Keratinocyte (primary cell): ENCODE results near the gene LEMD1. TPM values are rescaled to one million over a fixed set of nuclear protein-coding genes. Genes with fewer than 3 reads are reported as not detected.

Experiments used
- DNase-seq: peaks from one replicate; pipeline ENCODE4 v3.0.0-alpha.2; 2011; ENCODE audit warnings: low read depth, missing footprints, low spot score
- FAIRE-seq: peaks from 2 replicates; lab custom pipeline; 2011; peaks lifted over from hg19 to GRCh38; lab: Jason Lieb, UNC
- H2AFZ ChIP-seq: 2 replicates; pipeline ENCODE4 v1.6.0; 2012; ENCODE audit warnings: low read length, control low read depth, inconsistent platforms; ENCODE audit not compliant: control insufficient read depth
- H3K27ac ChIP-seq: 2 replicates; pipeline ENCODE4 v1.5.1; 2011; ENCODE audit warnings: low read length; ENCODE audit not compliant: control insufficient read depth, insufficient read depth
- H3K27me3 ChIP-seq: 3 replicates; pipeline ENCODE4 v1.6.0; 2011; ENCODE audit warnings: low read length; ENCODE audit not compliant: control insufficient read depth, insufficient read depth; ENCODE audit errors: extremely low read depth
- H3K36me3 ChIP-seq, 2 experiments: 2 replicates in 1 of 2; 3 replicates in 1 of 2; pipeline ENCODE4 v1.5.1; 2011; ENCODE audit warnings: low read length in 2 of 2, mild to moderate bottlenecking in 1 of 2; ENCODE audit not compliant: control insufficient read depth in 2 of 2, insufficient read depth in 2 of 2; ENCODE audit errors: extremely low read depth in 1 of 2
- H3K4me1 ChIP-seq: 3 replicates; pipeline ENCODE4 v1.5.1; 2011; ENCODE audit warnings: low read length; ENCODE audit not compliant: control insufficient read depth, insufficient read depth; ENCODE audit errors: extremely low read depth
- H3K4me2 ChIP-seq: 3 replicates; pipeline ENCODE4 v1.6.0; 2011; ENCODE audit warnings: low read depth, low read length; ENCODE audit not compliant: control insufficient read depth, insufficient read depth; ENCODE audit errors: extremely low read depth
- H3K4me3 ChIP-seq, 3 experiments: fragments of 200-600 bp in 1 of 3; sonication (generic) in 1 of 3; 2 replicates in 2 of 3; 3 replicates in 1 of 3; pipeline ENCODE4 v1.5.1; 2011 to 2016; ENCODE audit warnings: low read length in 3 of 3, mild to moderate bottlenecking in 3 of 3, control low read depth in 2 of 3, inconsistent platforms in 1 of 3, low read depth in 1 of 3, mixed read lengths in 1 of 3, mixed run types in 1 of 3, moderate library complexity in 1 of 3; ENCODE audit not compliant: control insufficient read depth in 2 of 3, insufficient read depth in 2 of 3; ENCODE audit errors: extremely low read depth in 1 of 3
- H3K79me2 ChIP-seq: 2 replicates; pipeline ENCODE4 v1.6.0; 2012; ENCODE audit warnings: low read length; ENCODE audit not compliant: control insufficient read depth, insufficient read depth
- H3K9ac ChIP-seq: 3 replicates; pipeline ENCODE4 v1.6.0; 2011; ENCODE audit warnings: low read length; ENCODE audit not compliant: control insufficient read depth, insufficient read depth; ENCODE audit errors: extremely low read depth
- H3K9me1 ChIP-seq: 3 replicates; pipeline ENCODE4 v1.6.0; 2011; ENCODE audit warnings: low read length; ENCODE audit not compliant: control insufficient read depth, insufficient read depth; ENCODE audit errors: extremely low read depth
- H3K9me3 ChIP-seq: 2 replicates; pipeline ENCODE4 v1.5.1; 2012; ENCODE audit warnings: low read depth, low read length; ENCODE audit not compliant: control insufficient read depth
- H4K20me1 ChIP-seq: 3 replicates; pipeline ENCODE4 v1.6.0; 2011; ENCODE audit warnings: low read length; ENCODE audit not compliant: control insufficient read depth, insufficient read depth; ENCODE audit errors: extremely low read depth
- CTCF ChIP-seq, 3 experiments: IDR thresholded peaks in 1 of 3; conservative IDR thresholded peaks in 1 of 3; optimal IDR thresholded peaks in 1 of 3; 2 replicates in 2 of 3; 3 replicates in 1 of 3; pipeline versions ENCODE3 to v1.5.1; 2011; ENCODE audit warnings: low read length in 3 of 3, mild to moderate bottlenecking in 3 of 3, moderate library complexity in 2 of 3, control low read depth in 1 of 3, inconsistent platforms in 1 of 3; ENCODE audit not compliant: insufficient read depth in 2 of 3; ENCODE audit errors: extremely low read depth in 1 of 3
- EZH2 ChIP-seq: IDR thresholded peaks from one replicate; pipeline ENCODE4 v1.6.1; 2012; ENCODE audit warnings: inconsistent platforms, mild to moderate bottlenecking, low read length, moderate library complexity
- dilution Hi-C: fragments of 300-500 bp; cut with MboI; formaldehyde crosslinking; loops from one replicate; pipeline ENCODE4 v1.7.0; 2020; ENCODE audit warnings: low sequenced_read_pairs; ENCODE audit not compliant: extremely low pct_ligation_motif_present
- polyA plus RNA-seq, 5 experiments: library from polyadenylated mRNA; depleted of rRNA in 3 of 5; stranded (reverse) in 3 of 5; stranded (forward) in 1 of 5; unstranded in 1 of 5; fragments of >200 nt; gene quantifications; 1 replicate in 1 of 5; 2 replicates in 3 of 5; 3 replicates in 1 of 5; pipeline versions ENCODE4 v1.2.1 to v1.2.3, GENCODE V29; 2011 to 2012; ENCODE audit warnings: missing spikeins in 2 of 5, low read depth in 1 of 5, low replicate concordance in 1 of 5

LEMD1 gene
- polyA plus RNA-seq, 1 donor (not counting 4 experiments of a cell fraction or from before 2014, with no cell fraction given) = 1.9 TPM

GRCh38 chr1:205357567-205357966, 64.3 kb downstream of the LEMD1 start:
- Histone ChIP-seq H3K4me3 (no peak overlapping the region), H3K4me1 (no peaks in the 10 kb centered on the region), H3K27me3 (peaks cover 12% of the 10 kb centered on the region), H3K27ac (no peak overlapping the region), H3K9me1 (no peaks in the 10 kb centered on the region), H2AFZ (no peak overlapping the region), H3K36me3 (no peaks in the 10 kb centered on the region), H3K9ac (no peak overlapping the region), H4K20me1 (no peaks in the 10 kb centered on the region), H3K79me2 (no peaks in the 10 kb centered on the region), H3K9me3 (no peaks in the 10 kb centered on the region), H3K4me2 (no peak overlapping the region)
- dilution Hi-C loops = no loop called here
- DNase-seq = no peak
- FAIRE-seq = no peak
- TF ChIP-seq CTCF (optimal IDR thresholded peaks at IDR 0.05 in 1 of 3, IDR thresholded peaks at IDR 0.05 in 1 of 3, conservative IDR thresholded peaks at IDR 0.05 in 1 of 3; ENCODE audit: extremely low read depth in 1 of 3, insufficient read depth in 2 of 3, low read length in 3 of 3) = no peak
- no peak for TF ChIP-seq EZH2

GRCh38 chr1:205356440-205357139, 65.3 kb downstream of the LEMD1 start, which contains the start of gene KLHDC8A:
Gene KLHDC8A, minus strand, starts transcription at chr1:205356922. Its CDS starts 13,318 bp downstream, at chr1:205343604.
- TF ChIP-seq CTCF (optimal IDR thresholded peaks at IDR 0.05 in 1 of 3, IDR thresholded peaks at IDR 0.05 in 1 of 3, conservative IDR thresholded peaks at IDR 0.05 in 1 of 3; ENCODE audit: extremely low read depth in 1 of 3, insufficient read depth in 2 of 3, low read length in 3 of 3) = no peak
- no peak for TF ChIP-seq EZH2
- Histone ChIP-seq H3K9me3 (no peaks in the 10 kb centered on the region), H3K36me3 (no peaks in the 10 kb centered on the region), H3K9ac (no peak within 1 kb of the TSS), H3K79me2 (no peaks in the 10 kb centered on the region), H3K4me1 (no peaks in the 10 kb centered on the region), H4K20me1 (no peaks in the 10 kb centered on the region), H3K27ac (no peak within 1 kb of the TSS), H3K9me1 (no peaks in the 10 kb centered on the region), H2AFZ (no peak within 1 kb of the TSS), H3K4me2 (no peak within 1 kb of the TSS), H3K27me3 (peaks cover 12% of the 10 kb centered on the region), H3K4me3 (no peak within 1 kb of the TSS)
- dilution Hi-C loops = no loop called here
- FAIRE-seq (no peak), DNase-seq (no peak)
